Putamen (tissue), 1 donor: ENCODE data around the gene ABCB6.
A peak's percentile ranks its signal among the peaks of the same experiment; 100 is the strongest.
"Not testable (repeated sequence)": the region's sequence is repeated elsewhere in the genome, so short reads cannot be mapped to it uniquely, and the experiment has no call there.

Experiments
- DNase-seq: peaks from one replicate; pipeline ENCODE4 v3.0.0-alpha.2; 2016; ENCODE audit warnings: low spot score

ABCB6 gene

DNA sequence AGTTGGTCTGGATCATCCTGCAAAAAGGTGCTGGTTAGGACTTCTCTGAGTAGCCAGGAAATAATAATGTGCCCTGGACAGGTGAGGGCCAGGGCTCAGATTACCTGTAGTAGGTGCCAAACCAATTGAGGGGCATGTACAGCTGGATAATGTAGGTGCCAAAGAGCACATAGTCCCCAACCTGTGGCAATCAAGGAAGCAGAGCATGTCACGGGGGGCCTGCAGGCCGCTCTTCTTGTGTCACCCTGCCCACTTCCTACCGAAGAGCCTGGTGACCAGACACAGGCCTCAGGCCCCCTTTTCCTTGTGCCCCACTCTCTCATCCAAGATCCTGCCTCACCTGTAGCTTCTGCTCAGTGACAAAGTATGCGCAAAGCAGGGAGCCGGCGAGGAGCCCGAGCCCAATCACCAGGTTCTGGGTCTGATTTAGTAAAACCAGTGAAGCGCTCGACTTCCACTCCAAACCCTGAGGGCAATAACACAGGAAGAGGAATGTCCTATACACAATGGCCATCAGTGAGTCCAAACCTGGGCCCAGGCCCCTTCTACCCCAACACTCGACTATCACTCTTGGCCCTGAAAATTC, 5.2 kb downstream of the ABCB6 start:
- DNase-seq: no peak

DNA sequence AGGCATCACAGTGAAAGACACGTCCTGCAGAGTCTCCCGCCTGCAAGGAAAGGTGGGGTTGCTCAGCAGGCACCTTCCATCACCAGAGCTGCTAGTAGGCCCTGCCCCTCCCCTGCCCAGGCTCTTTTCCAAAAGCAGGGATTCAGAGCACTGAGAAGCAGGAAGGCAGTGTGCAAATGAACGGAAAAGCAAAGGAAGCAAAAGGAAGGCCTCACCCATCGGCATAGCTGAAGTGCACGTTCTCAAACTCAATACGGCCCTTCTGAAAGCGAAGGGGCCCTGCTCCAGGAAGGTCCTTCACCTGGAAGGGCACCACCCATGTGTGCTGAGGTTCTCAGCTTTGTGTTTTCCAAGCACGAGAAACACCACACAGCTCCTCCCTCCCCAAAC, 5.7 kb downstream of the ABCB6 start:
- DNase-seq: no peak

DNA sequence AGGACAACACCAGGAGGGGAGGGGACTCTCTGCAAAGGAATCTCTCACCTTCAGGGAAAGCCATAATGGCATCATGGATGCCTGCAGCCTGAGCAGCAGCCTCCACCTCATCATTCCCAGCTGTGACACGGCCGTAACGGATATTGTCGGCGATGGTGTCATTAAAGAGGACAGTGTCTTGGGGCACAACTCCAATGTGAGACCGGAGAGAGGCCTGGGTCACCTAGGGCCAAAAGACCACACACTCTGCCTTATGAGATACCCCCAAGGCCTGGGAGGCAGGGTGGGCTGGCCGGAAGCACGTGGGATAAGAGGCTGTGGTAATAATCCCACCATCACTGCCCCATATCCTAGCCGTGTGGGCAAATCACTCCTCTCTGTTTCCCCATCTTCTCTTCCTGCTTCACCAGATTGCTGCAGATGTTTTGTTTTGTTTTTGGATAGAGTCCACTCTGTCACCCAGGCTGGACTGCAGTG, 7.8 kb downstream of the ABCB6 start:
- no peak for DNase-seq

DNA sequence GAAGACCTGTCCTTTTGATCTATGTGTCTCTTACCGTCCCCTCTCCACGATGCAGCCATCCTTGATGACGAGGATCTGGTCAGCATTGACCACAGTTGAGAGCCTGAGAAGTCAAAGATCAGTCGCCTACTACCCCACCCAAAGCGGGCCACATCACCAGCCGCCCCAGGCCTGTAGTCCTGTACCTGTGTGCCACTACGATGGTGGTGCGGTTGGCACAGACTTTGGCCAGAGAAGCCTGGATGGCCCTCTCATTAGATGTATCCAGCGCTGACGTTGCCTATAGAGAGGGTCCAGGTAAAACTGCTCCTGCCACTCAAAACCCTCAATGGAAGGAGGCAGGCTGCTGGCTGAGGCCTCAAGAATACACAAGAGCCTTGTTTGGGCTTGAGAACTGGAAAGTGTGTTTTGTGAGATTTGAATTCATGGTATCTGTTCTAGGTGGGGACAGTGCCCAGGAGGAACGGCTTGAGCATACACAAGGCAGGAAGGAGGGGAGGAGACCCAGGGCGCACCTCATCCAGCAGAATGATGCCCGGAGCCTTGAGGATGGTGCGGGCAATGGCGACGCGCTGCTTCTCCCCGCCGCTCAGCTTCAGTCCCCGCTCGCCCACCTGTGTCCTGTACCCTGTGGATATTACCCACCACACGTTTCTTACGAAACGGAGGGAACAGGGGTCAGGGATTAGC, 8.4 kb downstream of the ABCB6 start:
- no peak for DNase-seq

DNA sequence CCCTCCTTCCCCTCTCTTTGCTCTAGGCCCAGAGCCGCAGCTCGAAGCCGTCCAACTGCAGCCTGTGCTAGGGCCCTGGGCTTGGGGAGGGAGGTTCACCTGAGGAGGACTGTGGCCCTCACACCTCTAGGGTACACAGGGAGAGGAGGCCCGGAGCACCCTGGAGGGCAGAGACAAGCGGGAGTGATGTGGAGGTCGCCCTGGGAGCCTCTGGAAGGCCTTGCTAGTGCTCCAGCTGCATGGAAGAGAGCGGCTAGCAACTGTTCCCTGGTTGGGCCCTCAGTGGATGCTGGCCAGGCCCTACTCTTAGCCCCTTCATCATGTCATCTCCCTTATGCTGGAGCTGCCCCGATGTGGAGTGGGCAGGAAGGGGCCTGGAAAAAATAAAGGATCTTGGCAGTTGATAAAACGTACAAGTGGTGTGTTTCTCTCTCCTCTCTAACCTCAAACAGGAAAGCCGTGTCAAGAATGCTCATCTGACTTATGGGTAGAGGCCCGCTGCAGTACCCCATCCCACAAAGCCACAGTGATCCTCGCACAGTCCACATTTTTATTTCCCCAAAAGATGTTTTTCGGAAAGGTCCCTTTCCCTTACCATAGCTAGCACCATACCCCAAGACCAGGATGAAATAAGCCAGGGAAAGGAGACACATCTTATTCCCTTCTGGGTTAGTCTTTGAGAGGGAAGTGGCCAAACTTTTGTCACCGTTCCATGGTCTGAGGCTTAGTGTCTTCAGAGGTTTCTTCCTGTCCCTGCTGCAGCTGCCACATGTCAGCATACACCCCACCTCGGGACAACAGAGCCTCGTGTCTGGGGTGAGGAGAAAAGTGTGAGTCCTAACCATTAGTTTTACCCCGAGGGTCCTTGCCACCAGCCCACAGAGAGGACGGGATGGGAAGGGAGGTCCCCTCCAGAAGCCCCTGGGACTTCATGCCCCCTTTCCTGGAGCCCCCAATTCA, 9.2 kb downstream of the ABCB6 start:
- DNase-seq: no peak

DNA sequence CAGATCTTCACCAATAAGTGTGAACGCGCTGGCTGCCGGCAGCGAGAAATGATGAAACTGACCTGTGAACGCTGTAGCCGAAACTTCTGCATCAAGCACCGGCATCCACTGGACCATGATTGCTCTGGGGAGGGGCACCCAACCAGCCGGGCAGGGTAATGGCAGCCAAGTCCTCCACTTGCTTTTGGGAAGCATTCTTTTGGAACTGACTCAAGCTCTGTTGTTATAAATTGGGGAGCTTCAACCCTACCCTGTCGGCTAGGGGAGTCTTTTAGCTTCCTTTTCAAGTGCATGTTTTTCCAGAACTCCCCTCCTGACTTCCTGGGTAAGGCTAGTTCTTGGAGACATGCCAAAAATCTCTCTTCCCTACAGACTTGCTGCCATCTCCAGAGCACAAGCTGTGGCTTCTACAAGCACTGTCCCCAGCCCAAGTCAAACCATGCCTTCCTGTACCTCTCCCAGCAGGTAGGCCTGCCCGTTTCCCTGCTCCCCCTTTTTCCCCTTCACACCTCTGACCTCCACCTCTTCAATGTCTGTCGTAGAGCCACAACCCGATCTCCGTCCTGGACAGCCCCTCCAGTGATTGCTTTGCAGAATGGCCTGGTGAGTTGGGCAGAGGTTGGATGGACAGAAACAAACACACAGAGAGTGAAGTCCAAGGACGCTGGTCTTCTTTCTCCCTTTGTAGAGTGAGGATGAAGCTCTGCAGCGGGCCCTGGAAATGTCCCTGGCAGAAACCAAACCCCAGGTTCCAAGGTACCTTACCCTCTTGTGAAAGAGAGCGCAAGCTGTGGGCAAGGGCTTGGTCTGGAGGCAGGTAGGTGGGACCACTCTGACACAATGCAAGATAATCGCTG, 10.6 kb downstream of the ABCB6 start:
- no peak for DNase-seq

DNA sequence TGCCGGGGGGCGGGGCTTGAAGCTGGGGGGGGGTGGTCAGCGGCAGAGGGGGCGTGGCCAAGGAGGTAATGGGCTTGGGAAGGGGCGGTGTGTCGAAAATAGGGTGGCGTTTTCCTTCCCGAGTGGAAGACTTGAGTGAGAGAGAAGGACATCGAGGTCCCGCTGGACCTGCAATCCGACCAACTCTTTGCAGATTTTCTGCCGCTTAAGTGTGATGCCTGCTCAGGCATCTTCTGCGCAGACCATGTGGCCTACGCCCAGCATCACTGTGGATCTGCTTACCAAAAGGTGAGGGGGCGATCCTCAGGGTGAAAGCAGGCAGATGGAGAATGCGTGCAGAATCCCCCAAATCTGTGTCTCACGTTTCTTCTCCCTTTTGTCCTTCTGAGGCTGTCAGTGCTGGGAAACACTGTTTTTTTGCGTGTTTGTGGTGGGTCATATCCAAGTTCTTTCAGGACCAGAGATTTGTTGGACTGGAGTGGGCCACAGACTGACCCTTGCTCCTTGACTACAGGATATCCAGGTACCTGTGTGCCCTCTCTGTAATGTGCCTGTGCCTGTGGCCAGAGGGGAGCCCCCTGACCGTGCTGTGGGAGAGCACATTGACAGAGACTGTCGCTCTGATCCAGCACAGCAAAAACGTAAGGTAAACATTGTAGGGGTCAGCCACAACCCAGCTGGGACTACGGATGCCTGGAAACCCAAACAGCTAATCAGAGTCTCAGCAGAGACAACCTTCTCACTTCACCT, 11.4 kb downstream of the ABCB6 start:
- DNase-seq: no peak

DNA sequence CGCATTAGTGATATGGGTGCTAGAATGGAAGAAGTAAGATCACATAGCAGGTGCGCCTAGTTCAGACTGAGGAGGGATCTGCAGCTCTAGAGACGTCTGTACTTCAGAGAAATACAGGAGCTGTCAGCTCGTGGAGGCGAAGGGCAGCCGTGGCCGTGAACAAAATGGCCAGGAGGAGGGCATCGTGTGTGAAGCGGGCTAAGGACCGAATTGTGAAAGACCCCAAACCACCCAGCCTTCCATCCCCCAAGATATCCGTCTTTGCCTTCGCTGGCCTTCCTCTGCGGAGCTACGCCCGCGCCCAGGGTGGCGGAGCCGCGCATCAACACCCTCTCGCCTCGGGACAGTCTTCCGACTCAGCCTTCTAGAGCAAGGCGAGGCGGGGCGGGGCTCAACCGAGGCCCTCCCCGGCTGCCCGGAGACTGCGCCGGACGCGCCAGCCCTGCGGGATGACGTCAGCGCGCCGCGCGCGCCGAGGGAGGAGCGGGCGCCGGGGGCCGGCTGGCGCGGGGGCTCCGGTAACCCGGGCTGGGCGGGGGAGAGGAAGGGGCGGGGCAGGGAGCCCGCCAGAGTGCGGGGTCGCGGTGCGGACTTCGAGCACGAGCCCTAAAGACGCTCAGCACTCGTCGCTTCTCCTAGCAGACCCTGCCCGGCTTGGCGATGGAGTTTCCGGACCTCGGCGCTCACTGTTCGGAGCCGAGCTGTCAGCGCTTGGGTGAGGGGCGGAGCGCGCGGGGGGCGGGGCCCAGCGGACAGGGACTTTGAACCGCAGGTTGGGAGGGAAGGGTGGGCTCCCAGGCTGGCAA, 12.2 kb downstream of the ABCB6 start, which contains the start of gene ZFAND2B:
ZFAND2B (plus strand) TSS at position 455 of the 806 bp plus-strand sequence; CDS start at position 661, 206 bp downstream.
- DNase-seq: peak; percentile 97

DNA sequence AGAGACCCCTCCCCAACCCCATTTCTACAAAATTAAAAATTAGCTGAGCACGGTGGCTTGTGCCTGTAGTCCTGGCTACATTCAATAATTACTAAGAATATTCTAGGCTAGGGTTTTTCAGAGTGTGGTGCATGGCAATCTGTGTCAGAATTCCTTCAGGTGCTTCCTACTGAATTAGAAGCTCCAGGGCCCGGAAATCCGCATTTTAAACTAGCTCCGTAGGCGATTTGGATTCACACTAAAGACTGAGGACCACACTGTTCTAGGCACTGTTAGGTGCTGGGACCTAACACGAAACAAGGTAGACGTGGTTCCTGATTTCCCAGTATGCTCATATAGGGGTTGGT, 12.8 kb downstream of the ABCB6 start:
- DNase-seq: no peak

DNA sequence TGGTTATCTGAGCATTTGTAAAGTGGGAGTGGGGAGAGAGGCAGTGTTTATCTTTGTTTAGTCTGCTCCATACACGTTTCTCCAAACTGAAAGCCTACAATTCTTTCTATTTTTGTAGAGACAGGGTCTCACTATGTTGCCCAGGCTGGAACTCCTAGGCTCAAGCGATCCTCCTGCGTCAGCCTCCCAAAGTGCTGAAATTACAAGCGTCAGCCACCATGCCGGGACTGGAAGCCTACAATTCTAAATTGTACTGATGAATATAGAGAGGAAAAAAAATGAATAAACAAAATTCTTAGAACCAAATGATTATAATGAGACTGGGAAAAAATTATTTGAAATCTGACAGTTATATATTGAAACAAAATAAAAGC, 13.6 kb downstream of the ABCB6 start:
- DNase-seq: no peak

DNA sequence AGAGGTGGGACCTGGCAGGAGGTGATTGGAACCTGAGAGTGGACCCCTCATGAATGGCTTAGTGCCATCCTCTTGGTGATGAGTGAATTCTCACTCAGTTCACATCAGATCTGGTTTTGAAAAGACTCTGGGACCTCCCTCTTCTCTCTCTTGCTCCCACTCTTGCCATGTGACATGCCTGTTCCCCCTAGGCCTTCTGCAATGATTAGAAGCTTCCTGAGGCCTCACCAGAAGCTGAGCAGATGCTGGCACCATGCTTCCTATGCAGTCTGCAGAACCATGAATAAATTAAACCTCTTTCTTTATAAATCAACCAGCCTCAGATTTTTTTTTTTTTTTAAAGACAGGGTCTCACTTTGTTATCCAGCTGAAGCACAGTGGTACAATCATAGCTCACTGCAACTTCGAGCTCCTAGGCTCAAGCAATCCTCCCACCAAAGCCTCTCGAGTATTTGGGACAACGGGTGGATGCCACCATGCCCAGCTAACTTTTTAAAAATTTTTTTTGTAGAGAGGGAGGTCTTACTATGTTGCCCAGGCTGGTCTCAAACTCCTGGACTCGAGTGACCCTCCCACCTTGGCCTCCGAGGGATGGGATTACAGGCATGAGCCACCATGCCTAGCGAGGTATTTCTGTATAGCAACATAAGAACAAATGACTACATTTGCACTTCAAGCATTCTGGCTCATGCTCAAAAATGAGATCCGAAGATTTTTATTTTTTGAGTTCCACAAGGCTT, 14.2 kb downstream of the ABCB6 start:
- no peak for DNase-seq

DNA sequence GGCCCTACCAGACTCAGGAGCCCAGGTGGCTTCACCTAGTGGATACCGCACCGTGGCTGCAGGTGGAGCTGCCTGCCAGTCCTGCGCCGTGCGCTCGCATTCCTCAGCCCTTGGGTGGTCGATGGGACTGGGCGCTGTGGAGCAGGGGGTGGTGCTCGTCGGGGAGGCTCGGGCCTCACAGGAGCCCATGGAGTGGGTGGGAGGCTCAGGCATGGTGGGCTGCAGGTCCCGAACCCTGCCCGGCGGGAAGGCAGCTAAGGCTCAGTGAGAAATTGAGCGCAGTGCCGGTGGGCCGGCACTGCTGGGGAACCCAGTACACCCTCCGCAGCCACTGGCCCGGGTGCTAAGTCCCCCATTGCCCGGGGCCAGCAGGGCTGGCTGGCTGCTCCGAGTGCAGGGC, 17.4 kb downstream of the ABCB6 start:
- DNase-seq: not testable (repeated sequence)

DNA sequence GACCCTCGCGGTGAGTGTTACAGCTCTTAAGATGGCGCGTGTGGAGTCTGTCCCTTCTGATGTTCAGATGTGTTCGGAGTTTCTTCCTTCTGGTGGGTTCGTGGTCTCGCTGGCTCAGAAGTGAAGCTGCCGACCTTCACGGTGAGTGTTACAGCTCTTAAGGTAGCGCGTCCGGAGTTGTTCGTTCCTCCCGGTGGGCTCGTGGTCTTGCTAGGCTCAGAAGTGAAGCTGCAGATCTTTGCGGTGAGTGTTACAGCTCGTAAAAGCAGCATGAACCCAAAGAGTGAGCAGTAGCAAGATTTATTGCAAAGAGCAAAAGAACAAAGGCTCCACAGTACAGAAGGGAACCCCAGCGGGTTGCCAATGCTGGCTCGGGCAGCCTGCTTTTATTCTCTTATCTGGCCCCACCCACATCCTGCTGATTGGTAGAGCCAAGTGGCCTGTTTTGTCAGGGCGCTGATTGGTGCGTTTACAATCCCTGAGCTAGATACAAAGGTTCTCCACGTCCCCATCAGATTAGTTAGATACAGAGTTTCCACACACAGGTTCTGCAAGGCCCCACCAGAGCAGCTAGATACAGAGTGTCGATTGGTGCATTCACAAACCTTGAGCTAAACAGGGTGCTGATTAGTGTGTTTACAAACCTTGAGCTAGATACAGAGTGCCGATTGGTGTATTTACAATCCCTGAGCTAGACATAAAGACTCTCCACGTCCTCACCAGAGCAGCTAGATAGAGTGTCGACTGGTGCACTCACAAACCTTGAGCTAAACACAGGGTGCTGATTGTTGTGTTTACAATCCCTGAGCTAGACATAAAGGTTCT, 18.0 kb downstream of the ABCB6 start:
- DNase-seq: not testable (repeated sequence)

DNA sequence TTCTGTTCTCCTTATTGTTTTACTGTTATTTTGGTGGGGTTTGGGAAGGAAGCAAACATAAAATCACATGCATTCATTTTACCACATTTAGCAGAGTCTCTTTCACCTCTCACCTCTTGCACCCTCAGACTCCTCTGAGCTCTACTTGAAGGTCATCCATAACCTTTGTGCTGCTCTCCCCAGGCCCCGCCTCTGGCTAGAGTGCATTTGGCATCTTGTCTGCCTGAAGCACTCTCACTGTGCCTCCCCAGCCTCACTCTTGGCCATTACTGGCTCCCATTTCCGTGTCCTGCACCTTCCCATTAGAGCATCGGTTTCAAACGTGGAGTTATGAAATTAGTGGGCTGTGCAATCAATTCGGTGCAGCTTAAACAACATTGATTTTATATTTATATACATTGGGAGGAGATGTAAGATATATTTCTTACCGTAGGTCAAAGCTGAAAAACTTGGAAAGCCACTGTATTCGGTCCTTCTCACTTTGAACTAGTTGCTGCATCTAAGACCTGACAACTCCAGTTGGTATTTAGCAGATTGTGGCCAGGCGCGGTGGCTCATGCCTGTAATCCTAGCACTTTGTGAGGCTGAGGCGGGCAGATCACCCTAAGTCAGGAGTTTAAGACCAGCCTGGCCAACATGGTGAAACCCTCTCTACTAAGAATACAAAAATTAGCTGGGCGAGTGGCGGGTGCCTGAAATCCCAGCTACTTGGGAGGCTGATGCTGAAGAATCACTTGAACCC, 19.1 kb downstream of the ABCB6 start:
- DNase-seq: no peak

DNA sequence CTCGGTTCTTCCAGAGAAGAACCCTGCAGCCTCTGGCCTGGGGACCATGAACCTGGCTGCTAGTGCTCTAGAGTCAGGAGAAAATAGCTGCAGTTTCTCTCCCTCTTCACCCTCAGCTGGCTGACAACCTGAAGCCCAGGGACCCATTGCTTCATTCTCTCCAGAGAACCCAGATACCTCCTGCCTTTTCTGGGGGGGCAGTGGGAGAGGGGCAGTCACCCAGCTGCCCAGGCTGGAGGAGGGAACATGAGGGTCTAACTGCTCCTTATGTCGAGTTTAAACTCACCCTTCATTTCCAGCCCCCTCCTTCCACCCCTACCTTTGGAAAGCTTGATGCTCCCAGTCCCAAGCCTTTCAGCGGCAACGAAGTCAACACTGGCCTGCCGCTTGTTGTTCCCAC, 19.8 kb downstream of the ABCB6 start:
- no peak for DNase-seq

DNA sequence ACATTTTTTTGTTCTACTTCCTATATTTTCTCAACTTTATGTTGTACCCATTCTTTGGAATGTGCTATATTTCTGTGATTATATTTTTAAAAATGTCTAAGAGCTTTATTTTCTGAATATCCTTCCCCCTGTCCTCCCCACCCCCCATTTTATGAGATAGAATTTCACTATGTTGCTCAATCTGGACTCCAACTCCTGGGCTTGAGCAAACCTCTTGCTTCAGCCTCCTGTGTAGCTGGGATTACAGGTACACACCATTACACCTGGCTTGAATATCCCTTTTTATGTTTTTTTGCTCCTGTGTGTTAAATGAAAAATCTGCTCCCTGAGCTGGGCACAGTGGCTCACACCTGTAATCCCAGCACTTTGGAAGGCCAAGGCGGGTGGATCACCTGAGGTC, 21.4 kb downstream of the ABCB6 start:
- no peak for DNase-seq

DNA sequence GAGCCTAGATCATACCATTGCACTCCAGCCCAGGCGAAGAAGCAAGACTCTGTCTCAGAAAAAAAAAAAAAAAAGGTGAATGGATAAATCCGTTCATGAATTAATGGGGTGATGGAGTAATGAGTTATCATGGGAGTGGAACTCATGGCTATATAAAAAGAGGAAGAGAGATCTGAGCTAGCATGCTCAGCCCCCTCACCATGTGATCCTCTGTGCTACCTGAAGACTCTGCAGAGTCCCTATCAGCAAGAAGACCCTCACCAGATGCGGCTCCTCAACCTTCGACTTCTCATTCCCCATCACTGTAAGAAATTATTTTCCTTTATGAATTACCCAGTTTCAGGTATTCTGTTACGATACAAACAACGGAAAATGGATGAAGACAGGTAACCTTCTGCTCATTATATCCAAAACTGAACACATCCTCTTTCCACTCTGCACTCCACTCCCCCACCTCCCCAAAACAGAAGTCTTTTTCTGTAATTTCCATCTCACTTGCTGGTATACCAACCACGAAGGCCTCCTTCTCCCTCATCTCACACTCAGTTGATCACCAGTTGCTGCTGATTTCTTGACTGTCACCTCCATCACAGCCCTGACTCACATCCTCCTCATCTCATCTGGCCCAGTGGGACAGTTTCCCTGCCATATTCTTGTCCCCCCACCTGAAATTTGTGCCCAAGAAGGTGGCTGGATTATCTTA, 31.9 kb downstream of the ABCB6 start:
- no peak for DNase-seq
